Spinal cord (tissue), 10 donors: Measurements from ENCODE around the gene LPIN1. TPM values are rescaled to one million over a fixed set of nuclear protein-coding genes. Genes with fewer than 3 reads are reported as not detected.
A peak's percentile ranks its signal among the peaks of the same experiment; 100 is the strongest.

Source experiments
- DNase-seq, 6 donors: peaks; one replicate each; pipeline versions ENCODE4 v3.0.0 to v3.0.0-alpha.2; 2013 to 2015; ENCODE audit warnings: low spot score in 6 of 6, low read depth in 4 of 6
- H3K27ac ChIP-seq: one replicate; pipeline ENCODE4 v1.5.1; 2013; ENCODE audit warnings: low read depth, low read length, control low read depth
- H3K27me3 ChIP-seq: one replicate; pipeline ENCODE4 v1.6.1; 2013; ENCODE audit warnings: low read length; ENCODE audit not compliant: control insufficient read depth, insufficient read depth
- H3K36me3 ChIP-seq: one replicate; pipeline ENCODE4 v1.6.1; 2013; ENCODE audit warnings: low read length; ENCODE audit not compliant: control insufficient read depth, insufficient read depth
- H3K4me1 ChIP-seq: one replicate; pipeline ENCODE4 v1.6.1; 2013; ENCODE audit warnings: low read length; ENCODE audit not compliant: control insufficient read depth, insufficient read depth
- H3K4me3 ChIP-seq: one replicate; pipeline ENCODE4 v1.5.1; 2013; ENCODE audit warnings: low read depth, low read length, control low read depth
- H3K9me3 ChIP-seq: one replicate; pipeline ENCODE4 v1.6.1; 2013; ENCODE audit warnings: low read length; ENCODE audit not compliant: control insufficient read depth, insufficient read depth
- WGBS: methylation state at CpG from one replicate; pipeline ENCODE4 v1.1.5; 2013; ENCODE audit warnings: missing lambda C conversion rate; ENCODE audit not compliant: insufficient coverage; 5-methylcytosine and 5-hydroxymethylcytosine counted together
- polyA plus RNA-seq, 2 donors: library from polyadenylated mRNA; unstranded; fragments of 120-200 nt; gene quantifications; one replicate each; pipeline ENCODE4 v1.2.1, GENCODE V29; 2013; ENCODE audit not compliant: insufficient read length in 2 of 2
- total RNA-seq, 2 donors: library from RNA; depleted of rRNA in 1 of 2; stranded (reverse); fragments of 120-200 nt in 1 of 2; fragments of >200 nt in 1 of 2; gene quantifications; one replicate each; pipeline versions ENCODE4 v1.2.3 to v1.2.4, GENCODE V29; 2013 to 2014
- donor health status: healthy.

The LPIN1 gene
- total and polyA plus RNA-seq, 4 donors, result 32.9 to 40.8 (median 34.4) TPM

DNA sequence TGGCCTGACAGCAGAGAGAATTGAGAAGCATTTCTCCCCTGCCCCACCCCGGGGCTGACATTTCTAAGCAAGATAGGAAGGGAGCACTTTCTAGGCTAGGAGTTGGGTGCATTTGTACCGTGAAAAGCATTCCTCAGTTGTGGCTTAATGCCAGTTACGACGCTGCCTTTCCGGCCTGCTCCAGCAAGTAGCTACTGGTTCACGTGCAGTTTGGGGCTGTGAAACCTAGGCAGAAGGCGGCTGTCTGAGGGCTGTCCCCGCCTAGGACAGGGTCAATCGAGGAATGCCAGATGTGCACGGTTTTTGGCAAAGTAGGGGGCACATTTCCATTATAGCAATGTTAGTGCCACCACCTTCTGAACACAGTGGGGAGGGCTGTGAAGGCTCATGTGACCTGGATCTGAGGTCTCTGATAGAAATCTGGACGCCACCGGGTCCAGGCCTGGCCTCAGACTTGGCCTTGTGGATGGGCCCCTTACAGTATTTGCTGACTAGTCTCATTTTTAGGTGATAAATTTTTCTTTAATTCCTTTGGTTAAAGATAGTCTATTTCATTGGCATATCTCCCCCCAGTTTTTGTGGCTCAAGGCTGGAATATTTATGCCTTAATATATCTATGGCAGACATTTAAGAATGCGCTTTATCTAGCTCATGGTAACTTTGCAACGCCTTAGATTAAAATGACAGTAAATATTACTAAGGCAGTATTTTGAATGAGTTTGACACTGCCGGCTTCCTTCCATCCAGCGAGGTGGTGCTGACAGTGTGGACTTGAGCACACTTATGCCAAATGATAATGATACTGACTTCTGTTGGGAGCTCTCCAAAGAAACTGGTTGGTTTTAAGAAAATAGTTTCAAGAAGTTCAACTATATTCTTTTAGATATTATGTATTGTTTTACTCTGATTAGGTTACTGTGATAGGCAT is 78.7 kb downstream of the LPIN1 start:
- 77% methylated on average over 10 of the region's 16 CpGs for WGBS
- Histone ChIP-seq H3K9me3 (no peaks in the 10 kb centered on the region), H3K27ac (no peak overlapping the region), H3K36me3 (peaks cover 31% of the 10 kb centered on the region), H3K4me3 (no peak overlapping the region), H3K4me1 (peaks cover 14% of the 10 kb centered on the region), H3K27me3 (no peaks in the 10 kb centered on the region)
- no peak for DNase-seq

- Histone ChIP-seq H3K9me3 (no peaks in the 10 kb centered on the region), H3K36me3 (peaks cover 18% of the 10 kb centered on the region), H3K27ac (no peak overlapping the region), H3K4me3 (no peak overlapping the region), H3K27me3 (no peaks in the 10 kb centered on the region), H3K4me1 (peaks cover 25% of the 10 kb centered on the region)
- DNase-seq, result no peak
- WGBS, result 93% methylated on average over 2 of the region's 4 CpGs
Observed at GRCh38 chr2:11827547-11827946, 81.1 kb downstream of the LPIN1 start.

DNA sequence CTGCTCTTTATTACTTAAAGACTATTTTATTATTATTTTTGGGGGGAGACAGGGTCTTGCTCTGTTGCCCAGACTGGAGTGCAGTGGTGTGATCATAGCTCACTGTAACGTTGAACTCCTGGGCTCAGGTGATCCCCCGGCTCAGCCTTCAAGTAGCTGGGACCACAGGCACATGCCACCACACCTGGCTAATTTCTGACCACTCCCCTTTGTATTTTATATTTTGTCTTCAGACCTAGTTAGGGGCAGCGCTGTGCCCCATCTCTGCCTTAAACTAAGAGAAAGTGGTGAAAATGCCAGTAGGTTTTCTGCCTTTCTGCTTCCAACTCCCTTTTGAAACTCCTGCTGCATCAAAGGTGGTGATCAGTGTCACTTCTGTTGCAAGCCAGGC is 82.5 kb downstream of the LPIN1 start:
- H3K36me3 ChIP-seq, result peaks cover 11% of the 10 kb centered on the region
- peak overlapping the region; percentile 74 for H3K27ac ChIP-seq
- H3K4me3 ChIP-seq, result no peak overlapping the region
- peaks cover 27% of the 10 kb centered on the region for H3K4me1 ChIP-seq
- no peaks in the 10 kb centered on the region for H3K27me3 ChIP-seq
- H3K9me3 ChIP-seq, result no peaks in the 10 kb centered on the region
- DNase-seq, result no peak
- WGBS, result 81% methylated on average over 3 of the region's 3 CpGs

DNA sequence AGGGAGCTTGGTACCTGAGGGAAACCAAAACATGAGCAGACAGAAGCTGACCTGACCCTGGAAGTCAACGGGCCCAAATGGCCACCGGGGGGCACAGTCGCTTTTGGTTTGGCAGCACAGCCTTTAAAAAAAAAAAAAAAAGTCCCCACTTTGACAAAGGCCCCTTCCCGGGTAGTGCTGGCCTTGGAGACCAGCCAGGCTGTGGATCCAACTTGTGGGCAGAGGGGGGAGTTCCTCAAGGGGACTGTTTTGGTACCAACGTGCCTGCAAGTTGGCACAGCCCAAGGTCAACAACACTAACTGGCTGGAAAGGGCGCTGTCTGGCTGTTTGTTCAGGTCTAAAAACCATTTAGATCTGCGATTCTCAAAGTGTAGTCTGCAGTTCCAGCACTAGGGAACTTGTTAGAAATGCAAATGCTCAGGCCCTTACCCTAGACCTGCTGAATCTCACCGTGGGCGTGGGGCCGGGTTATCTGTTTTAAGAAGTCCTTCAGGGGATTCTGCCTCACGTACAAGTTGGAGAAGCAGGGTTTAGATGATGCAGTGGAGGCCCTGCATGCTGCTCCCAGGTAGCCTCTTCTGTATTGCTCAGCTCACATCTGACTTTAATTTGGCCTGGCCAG is 83.0 kb downstream of the LPIN1 start:
- H3K36me3 ChIP-seq, result peaks cover 11% of the 10 kb centered on the region
- H3K4me3 ChIP-seq, result no peak overlapping the region
- H3K27me3 ChIP-seq, result no peaks in the 10 kb centered on the region
- peak; percentile 72 to 92 (median 75) for DNase-seq
- H3K9me3 ChIP-seq, result no peaks in the 10 kb centered on the region
- H3K4me1 ChIP-seq, result peaks cover 27% of the 10 kb centered on the region
- peak overlapping the region; percentile 74 for H3K27ac ChIP-seq
- 18% methylated on average over 8 of the region's 11 CpGs for WGBS

DNA sequence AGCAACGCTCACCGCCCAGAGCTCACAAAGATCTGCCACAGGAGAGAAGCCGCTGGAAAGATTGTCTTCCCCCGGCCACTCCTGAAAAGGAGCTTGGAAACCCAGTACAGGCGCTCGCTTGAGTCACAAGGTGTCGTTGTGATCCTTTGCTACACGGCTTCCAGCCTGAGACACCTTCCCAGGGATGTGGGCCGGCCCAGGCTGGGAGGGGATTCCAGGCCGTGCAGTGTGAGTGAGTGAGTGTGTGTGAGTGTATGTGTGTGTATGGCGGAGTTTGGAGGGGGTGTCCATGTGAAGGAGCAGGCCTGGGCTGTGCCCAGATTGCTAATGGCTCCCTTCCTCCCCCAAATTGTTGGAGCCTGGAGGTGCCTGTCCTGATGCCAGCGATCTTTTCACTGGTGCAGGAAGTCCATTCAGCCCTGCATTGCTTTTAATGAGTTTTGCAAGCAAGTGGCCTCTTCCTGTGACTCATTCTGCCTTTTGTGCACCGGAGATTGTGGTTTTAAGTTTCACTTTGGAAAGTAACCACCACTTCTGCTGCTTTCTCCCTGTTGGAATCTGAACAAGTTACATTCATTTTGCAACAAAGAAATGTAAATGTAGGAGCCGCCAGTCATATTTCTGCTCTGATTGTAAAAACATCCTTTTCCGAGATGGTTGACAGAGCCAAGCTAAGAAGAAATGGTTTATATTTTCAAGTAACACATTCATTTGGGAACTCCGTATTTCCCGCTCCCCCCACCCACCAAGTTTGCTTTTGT is 83.7 kb downstream of the LPIN1 start:
- Histone ChIP-seq H3K4me3 (peak overlapping the region; percentile 26), H3K27me3 (no peaks in the 10 kb centered on the region), H3K27ac (peak overlapping the region; percentile 74), H3K4me1 (peaks cover 27% of the 10 kb centered on the region), H3K9me3 (no peaks in the 10 kb centered on the region), H3K36me3 (peaks cover 5% of the 10 kb centered on the region)
- peak; percentile 70 to 97 (median 81) for DNase-seq
- WGBS, result 2% methylated on average over 10 of the region's 17 CpGs

DNA sequence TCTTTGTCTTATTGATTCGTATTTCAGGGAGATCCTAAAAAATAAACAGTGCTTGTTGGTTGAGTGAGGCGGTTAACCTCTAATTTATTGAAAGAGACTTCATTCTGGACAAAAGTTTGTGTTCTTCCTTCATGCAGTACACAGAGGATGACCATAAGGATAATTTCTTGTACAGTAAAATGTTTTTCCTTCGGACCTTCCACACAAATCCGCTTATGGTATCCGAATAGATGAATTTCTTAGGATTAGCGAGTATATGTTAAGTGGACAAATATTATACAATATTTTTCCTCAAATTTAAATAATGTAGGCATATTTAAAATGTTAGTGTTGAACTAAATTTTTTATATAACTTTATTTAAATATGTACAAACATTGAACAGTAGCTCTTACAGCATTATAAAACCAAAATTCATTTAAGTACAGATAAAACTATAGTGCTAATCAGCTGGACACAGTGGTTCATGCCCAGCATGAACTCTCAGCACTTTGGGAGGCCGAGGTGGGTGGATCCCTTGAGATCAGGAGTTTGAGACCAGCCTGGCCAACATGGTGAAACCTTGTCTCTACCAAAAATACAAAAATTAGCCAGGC is 84.4 kb downstream of the LPIN1 start:
- Histone ChIP-seq H3K4me1 (peaks cover 27% of the 10 kb centered on the region), H3K27ac (peak overlapping the region; percentile 74), H3K9me3 (no peaks in the 10 kb centered on the region), H3K4me3 (peak overlapping the region; percentile 26), H3K36me3 (peaks cover 4% of the 10 kb centered on the region), H3K27me3 (no peaks in the 10 kb centered on the region)
- peak in 1 of 6 donors; percentile 14 for DNase-seq
- WGBS, result no CpG with 5 or more reads among the region's 7 CpGs

- H3K27me3 ChIP-seq, result no peaks in the 10 kb centered on the region
- peaks cover 2% of the 10 kb centered on the region for H3K36me3 ChIP-seq
- H3K27ac ChIP-seq, result peak overlapping the region; percentile 74
- H3K9me3 ChIP-seq, result no peaks in the 10 kb centered on the region
- no peak for DNase-seq
- WGBS, result no CpG with 5 or more reads among the region's 5 CpGs
- H3K4me3 ChIP-seq, result no peak overlapping the region
- H3K4me1 ChIP-seq, result peaks cover 27% of the 10 kb centered on the region
Observed at GRCh38 chr2:11831415-11831814, 85.0 kb downstream of the LPIN1 start.

GRCh38 chr2:11832531-11832930 is 86.1 kb downstream of the LPIN1 start:
- no peaks in the 10 kb centered on the region for H3K36me3 ChIP-seq
- H3K9me3 ChIP-seq, result no peaks in the 10 kb centered on the region
- WGBS, result 90% methylated on average over 5 of the region's 5 CpGs
- no peak overlapping the region for H3K27ac ChIP-seq
- no peak for DNase-seq
- no peak overlapping the region for H3K4me3 ChIP-seq
- H3K27me3 ChIP-seq, result no peaks in the 10 kb centered on the region
- peaks cover 27% of the 10 kb centered on the region for H3K4me1 ChIP-seq

DNA sequence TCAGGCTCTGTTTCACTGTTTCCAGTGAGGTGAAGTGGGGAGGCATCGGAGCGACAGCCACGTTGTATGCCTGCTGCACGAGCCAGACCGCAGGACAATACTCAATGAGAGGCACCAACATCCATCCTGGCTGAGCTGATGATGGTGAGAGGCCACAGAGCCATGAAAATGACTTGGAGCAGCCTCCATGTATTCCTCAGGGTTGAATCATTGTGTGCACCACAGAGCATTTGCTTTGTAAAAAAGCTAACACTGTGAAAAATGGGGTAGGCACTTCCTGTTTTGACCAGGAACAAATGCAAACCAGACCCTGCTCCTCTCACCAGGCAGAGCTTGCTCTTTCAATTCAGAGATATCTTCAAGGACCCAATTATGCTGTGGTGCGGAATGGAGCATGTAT is 87.2 kb downstream of the LPIN1 start:
- DNase-seq, result no peak
- Histone ChIP-seq H3K4me1 (peaks cover 27% of the 10 kb centered on the region), H3K27me3 (no peaks in the 10 kb centered on the region), H3K4me3 (no peak overlapping the region), H3K36me3 (no peaks in the 10 kb centered on the region), H3K9me3 (no peaks in the 10 kb centered on the region), H3K27ac (no peak overlapping the region)
- 75% methylated on average over 6 of the region's 6 CpGs for WGBS
